ENCODE measurements around the gene ADAMTS13.

ADAMTS13 gene

DNA sequence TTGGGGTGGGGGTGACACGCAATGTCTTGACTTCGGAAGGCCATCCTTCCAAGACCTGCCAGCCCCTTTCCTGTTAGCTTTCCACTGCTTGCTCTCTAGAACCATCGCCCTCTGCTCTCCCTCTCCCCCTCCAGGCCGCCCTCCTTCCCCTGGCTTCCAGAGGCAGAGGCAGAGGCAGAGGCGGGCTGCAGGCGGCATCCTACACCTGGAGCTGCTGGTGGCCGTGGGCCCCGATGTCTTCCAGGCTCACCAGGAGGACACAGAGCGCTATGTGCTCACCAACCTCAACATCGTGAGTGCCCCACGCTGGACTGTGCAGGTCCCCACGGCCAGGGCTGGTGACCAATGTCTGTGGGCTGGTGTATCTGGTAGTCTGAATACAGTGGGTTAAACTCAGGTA lies 2.0 kb downstream of the ADAMTS13 start:
- Histone ChIP-seq H4K20me1 (ENCODE audit: low read depth, low read length) (no peaks in the 10 kb centered on the region), H3K9ac (ENCODE audit: low read length) (no peak overlapping the region), H2AFZ (ENCODE audit: low read depth, low read length, severe bottlenecking) (no peak overlapping the region), H3K79me2 (ENCODE audit: insufficient read depth, low read length) (no peaks in the 10 kb centered on the region), H3K27ac (ENCODE audit: low read depth, low read length) (no peak overlapping the region), H3K9me2 (replicated peaks; ENCODE audit: insufficient read depth, low read length) (no peaks in the 10 kb centered on the region), H3K9me3 (ENCODE audit: insufficient read depth, low read length) (no peaks in the 10 kb centered on the region), H3K4me2 (ENCODE audit: low read depth, low read length, poor library complexity, severe bottlenecking) (no peak overlapping the region), H3K4me3 (ENCODE audit: insufficient read depth, low read length, poor library complexity, severe bottlenecking) (no peak overlapping the region), H3K36me3 (ENCODE audit: low read length) (no peaks in the 10 kb centered on the region), H3K27me3 (ENCODE audit: low read length) (no peaks in the 10 kb centered on the region), H3F3A (ENCODE audit: insufficient read depth) (no peaks in the 10 kb centered on the region)
- no peak for TF ChIP-seq EZH2phosphoT487 (conservative IDR thresholded peaks at IDR 0.05; ENCODE audit: low read length)
- no peak for TF ChIP-seq CTCF (IDR thresholded peaks at IDR 0.05; ENCODE audit: insufficient read depth, low read length, poor library complexity, severe bottlenecking)

DNA sequence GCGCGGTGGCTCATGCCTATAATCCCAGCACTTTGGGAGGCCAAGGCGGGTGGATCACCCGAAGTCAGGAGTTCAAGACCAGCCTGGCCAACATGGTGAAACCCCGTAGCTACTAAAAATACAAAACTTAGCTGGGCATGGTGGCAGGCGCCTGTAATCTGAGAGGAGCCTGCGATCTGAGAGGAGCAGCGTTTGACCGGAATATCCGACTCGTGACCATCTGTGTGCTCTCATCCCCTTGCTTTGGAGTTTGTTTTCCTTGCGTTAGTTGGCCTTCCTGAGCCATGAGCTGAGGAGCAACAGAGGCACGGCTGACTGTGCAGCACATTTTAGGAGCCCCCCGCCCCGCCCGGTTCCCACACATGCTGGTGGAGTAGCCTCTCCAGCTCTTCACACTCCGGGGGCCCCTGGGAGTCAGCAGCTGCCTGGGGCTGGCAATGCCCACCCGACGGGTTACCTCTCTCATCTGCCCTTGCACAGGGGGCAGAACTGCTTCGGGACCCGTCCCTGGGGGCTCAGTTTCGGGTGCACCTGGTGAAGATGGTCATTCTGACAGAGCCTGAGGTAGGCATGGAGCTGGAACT lies 3.0 kb downstream of the ADAMTS13 start:
- no peaks in the 10 kb centered on the region for H3F3A ChIP-seq (ENCODE audit: insufficient read depth)
- H3K4me2 ChIP-seq (ENCODE audit: low read depth, low read length, poor library complexity, severe bottlenecking) = no peak overlapping the region
- H2AFZ ChIP-seq (ENCODE audit: low read depth, low read length, severe bottlenecking) = no peak overlapping the region
- no peaks in the 10 kb centered on the region for H3K79me2 ChIP-seq (ENCODE audit: insufficient read depth, low read length)
- no peaks in the 10 kb centered on the region for H4K20me1 ChIP-seq (ENCODE audit: low read depth, low read length)
- TF ChIP-seq CTCF (IDR thresholded peaks at IDR 0.05; ENCODE audit: insufficient read depth, low read length, poor library complexity, severe bottlenecking) (no peak), EZH2phosphoT487 (conservative IDR thresholded peaks at IDR 0.05; ENCODE audit: low read length) (no peak)
- H3K9me3 ChIP-seq (ENCODE audit: insufficient read depth, low read length) = no peaks in the 10 kb centered on the region
- H3K9ac ChIP-seq (ENCODE audit: low read length) = no peak overlapping the region
- H3K27me3 ChIP-seq (ENCODE audit: low read length) = no peaks in the 10 kb centered on the region
- no peaks in the 10 kb centered on the region for H3K36me3 ChIP-seq (ENCODE audit: low read length)
- no peak overlapping the region for H3K4me3 ChIP-seq (ENCODE audit: insufficient read depth, low read length, poor library complexity, severe bottlenecking)
- H3K27ac ChIP-seq (ENCODE audit: low read depth, low read length) = no peak overlapping the region
- H3K9me2 ChIP-seq (replicated peaks; ENCODE audit: insufficient read depth, low read length) = no peaks in the 10 kb centered on the region

DNA sequence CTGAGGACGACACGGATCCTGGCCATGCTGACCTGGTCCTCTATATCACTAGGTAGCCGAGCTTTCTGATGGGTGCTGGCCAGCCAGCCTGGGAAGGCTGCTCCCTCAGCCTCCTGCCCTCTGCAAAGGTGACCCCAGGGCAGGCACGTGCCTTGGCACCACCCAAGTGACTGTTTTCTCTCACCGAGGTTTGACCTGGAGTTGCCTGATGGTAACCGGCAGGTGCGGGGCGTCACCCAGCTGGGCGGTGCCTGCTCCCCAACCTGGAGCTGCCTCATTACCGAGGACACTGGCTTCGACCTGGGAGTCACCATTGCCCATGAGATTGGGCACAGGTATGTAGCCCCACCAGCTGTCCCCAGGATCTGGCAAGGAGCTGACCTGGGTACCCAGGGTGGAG lies 3.8 kb downstream of the ADAMTS13 start:
- H3K9me3 ChIP-seq (ENCODE audit: insufficient read depth, low read length) = no peaks in the 10 kb centered on the region
- H3K27ac ChIP-seq (ENCODE audit: low read depth, low read length) = no peak overlapping the region
- no peaks in the 10 kb centered on the region for H3K9me2 ChIP-seq (replicated peaks; ENCODE audit: insufficient read depth, low read length)
- H3K9ac ChIP-seq (ENCODE audit: low read length) = no peak overlapping the region
- no peaks in the 10 kb centered on the region for H4K20me1 ChIP-seq (ENCODE audit: low read depth, low read length)
- no peak overlapping the region for H2AFZ ChIP-seq (ENCODE audit: low read depth, low read length, severe bottlenecking)
- H3K4me2 ChIP-seq (ENCODE audit: low read depth, low read length, poor library complexity, severe bottlenecking) = no peak overlapping the region
- TF ChIP-seq EZH2phosphoT487 (conservative IDR thresholded peaks at IDR 0.05; ENCODE audit: low read length) = no peak
- H3F3A ChIP-seq (ENCODE audit: insufficient read depth) = no peaks in the 10 kb centered on the region
- no peaks in the 10 kb centered on the region for H3K79me2 ChIP-seq (ENCODE audit: insufficient read depth, low read length)
- no peaks in the 10 kb centered on the region for H3K36me3 ChIP-seq (ENCODE audit: low read length)
- H3K4me3 ChIP-seq (ENCODE audit: insufficient read depth, low read length, poor library complexity, severe bottlenecking) = no peak overlapping the region
- H3K27me3 ChIP-seq (ENCODE audit: low read length) = no peaks in the 10 kb centered on the region

GRCh38 chr9:133427658-133428348 lies 5.6 kb downstream of the ADAMTS13 start:
- no peaks in the 10 kb centered on the region for H3F3A ChIP-seq (ENCODE audit: insufficient read depth)
- no peak overlapping the region for H2AFZ ChIP-seq (ENCODE audit: low read depth, low read length, severe bottlenecking)
- H3K4me2 ChIP-seq (ENCODE audit: low read depth, low read length, poor library complexity, severe bottlenecking) = no peak overlapping the region
- no peaks in the 10 kb centered on the region for H3K36me3 ChIP-seq (ENCODE audit: low read length)
- no peaks in the 10 kb centered on the region for H3K9me3 ChIP-seq (ENCODE audit: insufficient read depth, low read length)
- H3K9ac ChIP-seq (ENCODE audit: low read length) = no peak overlapping the region
- TF ChIP-seq EZH2phosphoT487 (conservative IDR thresholded peaks at IDR 0.05; ENCODE audit: low read length) (no peak), CTCF (IDR thresholded peaks at IDR 0.05; ENCODE audit: insufficient read depth, low read length, poor library complexity, severe bottlenecking) (no peak)
- no peaks in the 10 kb centered on the region for H3K27me3 ChIP-seq (ENCODE audit: low read length)
- no peaks in the 10 kb centered on the region for H4K20me1 ChIP-seq (ENCODE audit: low read depth, low read length)
- H3K9me2 ChIP-seq (replicated peaks; ENCODE audit: insufficient read depth, low read length) = no peaks in the 10 kb centered on the region
- no peak overlapping the region for H3K4me3 ChIP-seq (ENCODE audit: insufficient read depth, low read length, poor library complexity, severe bottlenecking)
- no peak overlapping the region for H3K27ac ChIP-seq (ENCODE audit: low read depth, low read length)
- no peaks in the 10 kb centered on the region for H3K79me2 ChIP-seq (ENCODE audit: insufficient read depth, low read length)
